Thyroid gland (tissue), 4 donors: ENCODE results near the gene UNG. TPM values are rescaled to one million over a fixed set of nuclear protein-coding genes. Genes with fewer than 3 reads are reported as not detected.

ENCODE experiments used
- DNase-seq, 2 donors: peaks; one replicate each; pipeline ENCODE4 v3.0.0-alpha.2; 2019
- H3K27ac ChIP-seq, 3 donors: fragments of 200-600 bp; sonication (generic); 1 replicate in 2 of 3; 2 replicates in 1 of 3; pipeline ENCODE4 v1.5.1; 2016 to 2019; ENCODE audit warnings: mild to moderate bottlenecking in 1 of 3, moderate library complexity in 1 of 3
- H3K27me3 ChIP-seq: fragments of 200-600 bp; sonication (generic); one replicate; pipeline ENCODE4 v1.5.1; 2019
- H3K36me3 ChIP-seq, 2 donors: fragments of 200-600 bp; sonication (generic); one replicate each; pipeline ENCODE4 v1.5.1; 2016 to 2019
- H3K4me1 ChIP-seq, 2 donors: fragments of 200-600 bp; sonication (generic); one replicate each; pipeline ENCODE4 v1.5.1; 2017 to 2019
- H3K4me3 ChIP-seq, 3 donors: fragments of 200-600 bp; sonication (generic); replicated peaks in 1 of 3; 1 replicate in 2 of 3; 2 replicates in 1 of 3; pipeline ENCODE4 v1.5.1; 2016; ENCODE audit warnings: mild to moderate bottlenecking in 1 of 3
- H3K9me3 ChIP-seq: fragments of 200-600 bp; sonication (generic); one replicate; pipeline ENCODE4 v1.5.1; 2017
- CTCF ChIP-seq, 6 experiments: fragments of 200-600 bp in 3 of 6; fragments of 450-650 bp in 3 of 6; sonication (generic) in 3 of 6; IDR thresholded peaks; one replicate each; pipeline ENCODE4 v1.5.1; 2016 to 2019; ENCODE audit warnings: antibody characterized with exemption in 6 of 6, mild to moderate bottlenecking in 2 of 6, inconsistent platforms in 1 of 6, moderate library complexity in 1 of 6
- POLR2A ChIP-seq, 2 donors: fragments of 450-650 bp; IDR thresholded peaks; one replicate each; pipeline ENCODE4 v1.6.1; 2017; ENCODE audit warnings: antibody characterized with exemption in 2 of 2, mild to moderate bottlenecking in 2 of 2, moderate library complexity in 1 of 2
- WGBS, 2 donors: methylation state at CpG; one replicate each; pipeline ENCODE4 v1.1.5; 2017; 5-methylcytosine and 5-hydroxymethylcytosine counted together
- intact Hi-C: fragments of 100-400 bp; cut with DNase I; formaldehyde crosslinking; loops from one replicate; pipeline ENCODE4 v1.15.1; 2023
- total RNA-seq, 4 donors: library from RNA; depleted of rRNA; stranded (reverse); fragments of >200 nt; gene quantifications; one replicate each; pipeline ENCODE4 v1.2.3, GENCODE V29; 2016

The UNG gene
- total RNA-seq, 4 donors from 2014 or later: 33.1 to 45.5 (median 37.5) TPM

- H3K4me1 ChIP-seq: peaks cover 0 to 6% of the 10 kb centered on the region in 2 donors
- H3K9me3 ChIP-seq: no peaks in the 10 kb centered on the region
- H3K36me3 ChIP-seq: peaks cover 9 to 15% of the 10 kb centered on the region in 2 donors
- intact Hi-C loops: no loop called here
- TF ChIP-seq CTCF (IDR thresholded peaks at IDR 0.05) (no peak), POLR2A (IDR thresholded peaks at IDR 0.05) (no peak)
- no peak for DNase-seq
- 93 to 95% methylated on average over 6 of the region's 6 CpGs for WGBS, 2 donors
- no peak overlapping the region for H3K27ac ChIP-seq
- H3K27me3 ChIP-seq: no peaks in the 10 kb centered on the region
- no peak overlapping the region for H3K4me3 ChIP-seq
These were observed 38.6 kb upstream of the UNG start for GRCh38 chr12:109058773-109059172.

GRCh38 chr12:109064143-109064542 is 33.3 kb upstream of the UNG start:
- no peaks in the 10 kb centered on the region for H3K9me3 ChIP-seq
- TF ChIP-seq POLR2A (IDR thresholded peaks at IDR 0.05) (no peak), CTCF (IDR thresholded peaks at IDR 0.05) (no peak)
- intact Hi-C loops: no loop called here
- no peaks in the 10 kb centered on the region for H3K27me3 ChIP-seq
- H3K36me3 ChIP-seq: peaks cover 14 to 21% of the 10 kb centered on the region in 2 donors
- H3K4me1 ChIP-seq: no peaks in the 10 kb centered on the region
- H3K4me3 ChIP-seq: no peak overlapping the region
- 95 to 98% methylated on average over 3 of the region's 3 CpGs for WGBS, 2 donors
- no peak for DNase-seq
- no peak overlapping the region for H3K27ac ChIP-seq

- no peaks in the 10 kb centered on the region for H3K4me1 ChIP-seq
- H3K36me3 ChIP-seq: peaks cover 16 to 21% of the 10 kb centered on the region in 2 donors
- H3K27ac ChIP-seq: no peak overlapping the region
- intact Hi-C loops: no loop called here
- TF ChIP-seq CTCF (IDR thresholded peaks at IDR 0.05) (no peak), POLR2A (IDR thresholded peaks at IDR 0.05) (no peak)
- no peaks in the 10 kb centered on the region for H3K9me3 ChIP-seq
- no peak for DNase-seq
- no peak overlapping the region for H3K4me3 ChIP-seq
- H3K27me3 ChIP-seq: no peaks in the 10 kb centered on the region
- WGBS, 2 donors: 92 to 95% methylated on average over 5 of the region's 5 CpGs
These were observed 32.1 kb upstream of the UNG start for GRCh38 chr12:109065154-109065852.

GRCh38 chr12:109065853-109066193 is 31.6 kb upstream of the UNG start:
- Histone ChIP-seq H3K4me1 (no peaks in the 10 kb centered on the region), H3K9me3 (no peaks in the 10 kb centered on the region), H3K27me3 (no peaks in the 10 kb centered on the region), H3K27ac (no peak overlapping the region), H3K4me3 (no peak overlapping the region), H3K36me3 (peaks cover 16 to 21% of the 10 kb centered on the region in 2 donors)
- intact Hi-C loops: no loop called here
- WGBS, 2 donors: 77 to 87% methylated on average over 1 of the region's 1 CpG
- no peak for TF ChIP-seq CTCF (IDR thresholded peaks at IDR 0.05)
- TF ChIP-seq POLR2A (IDR thresholded peaks at IDR 0.05): no peak
- DNase-seq: no peak

- H3K4me1 ChIP-seq: no peaks in the 10 kb centered on the region
- H3K27ac ChIP-seq: no peak overlapping the region
- no peak for DNase-seq
- no peaks in the 10 kb centered on the region for H3K9me3 ChIP-seq
- intact Hi-C loops: no loop called here
- 82 to 87% methylated on average over 17 of the region's 17 CpGs for WGBS, 2 donors
- no peaks in the 10 kb centered on the region for H3K27me3 ChIP-seq
- no peak overlapping the region for H3K4me3 ChIP-seq
- H3K36me3 ChIP-seq: peaks cover 32 to 37% of the 10 kb centered on the region in 2 donors
- TF ChIP-seq POLR2A (IDR thresholded peaks at IDR 0.05) (no peak), CTCF (IDR thresholded peaks at IDR 0.05) (no peak)
These were observed 27.8 kb upstream of the UNG start for GRCh38 chr12:109069307-109070271.
